ELR (cell line): ENCODE measurements around the gene ASPRV1.

Source experiments
- DNase-seq: peaks from one replicate; pipeline ENCODE4 v3.0.0-alpha.2; 2015; ENCODE audit warnings: low read depth

ASPRV1 gene

DNA sequence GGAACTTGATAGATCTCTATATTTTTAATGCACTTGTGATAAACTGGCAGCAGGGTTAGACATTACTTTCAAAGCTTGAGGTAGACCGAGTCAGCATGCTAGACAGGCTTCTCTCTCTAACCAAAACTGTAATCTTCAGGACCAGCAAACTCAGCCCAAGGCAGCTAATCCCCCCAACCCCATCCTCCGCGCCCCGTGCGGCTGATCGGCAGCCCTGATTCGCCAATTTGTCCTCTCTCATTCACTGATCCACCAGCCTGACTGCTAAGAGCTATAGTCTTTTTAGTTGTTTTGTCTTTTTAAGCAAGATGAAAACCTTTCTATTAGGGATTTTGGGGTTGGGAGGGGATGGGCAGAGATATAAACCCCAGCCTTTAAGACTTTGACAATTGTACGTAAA, 20.7 kb downstream of the ASPRV1 start:
- DNase-seq, result no peak

DNA sequence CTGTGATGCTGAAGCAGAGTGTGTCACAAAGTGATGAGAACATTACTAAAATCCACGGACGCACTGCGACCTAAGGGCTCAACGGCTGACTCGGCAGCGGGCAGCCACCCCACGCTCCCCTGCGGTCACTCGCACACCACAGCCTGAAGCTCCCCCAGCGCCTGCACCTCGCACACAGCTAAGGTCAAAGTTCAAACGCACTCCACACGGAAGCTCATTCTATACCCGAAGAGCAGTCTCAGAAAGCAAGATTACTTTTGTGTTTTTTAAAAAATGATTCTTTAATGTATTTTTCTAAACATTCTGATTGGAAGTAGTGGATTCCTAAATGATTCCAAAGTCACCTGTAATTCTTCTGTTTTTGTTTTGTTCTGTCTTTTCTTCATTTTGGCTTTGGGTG, 21.7 kb downstream of the ASPRV1 start:
- DNase-seq, result no peak

DNA sequence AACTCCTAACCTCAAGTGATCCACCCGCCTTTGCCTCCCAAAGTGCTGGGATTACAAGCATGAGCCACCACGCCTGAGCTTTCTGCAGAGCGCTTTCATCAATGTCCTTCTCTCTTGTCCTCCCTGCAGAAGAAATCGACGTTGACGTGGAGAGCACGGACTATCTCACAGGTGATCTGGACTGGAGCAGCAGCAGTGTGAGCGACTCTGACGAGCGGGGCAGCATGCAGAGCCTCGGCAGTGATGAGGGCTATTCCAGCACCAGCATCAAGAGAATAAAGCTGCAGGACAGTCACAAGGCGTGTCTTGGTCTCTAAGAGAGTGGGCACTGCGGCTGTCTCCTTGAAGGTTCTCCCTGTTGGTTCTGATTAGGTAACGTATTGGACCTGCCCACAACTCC, 23.5 kb downstream of the ASPRV1 start:
- DNase-seq, result no peak

DNA sequence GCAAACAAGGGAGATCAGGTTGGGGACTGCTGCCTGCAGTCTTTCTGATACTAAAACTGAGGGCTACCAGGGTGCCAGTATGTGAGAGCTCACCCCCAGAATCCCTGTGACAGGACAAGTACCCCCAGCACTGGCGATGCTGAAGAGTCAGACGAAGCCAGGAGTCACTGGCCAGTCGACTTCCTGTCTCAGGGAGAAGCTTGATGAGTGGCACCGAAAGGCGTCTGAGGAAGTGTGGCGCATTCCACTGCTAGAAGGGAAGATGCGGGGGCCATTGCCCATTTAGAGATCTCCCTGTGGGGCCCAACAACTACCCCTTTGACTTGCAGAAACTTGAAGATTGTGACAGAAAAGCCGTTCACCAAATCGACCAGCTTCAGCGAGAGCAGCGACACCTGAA, 24.5 kb downstream of the ASPRV1 start:
- DNase-seq, result peak; percentile 46

DNA sequence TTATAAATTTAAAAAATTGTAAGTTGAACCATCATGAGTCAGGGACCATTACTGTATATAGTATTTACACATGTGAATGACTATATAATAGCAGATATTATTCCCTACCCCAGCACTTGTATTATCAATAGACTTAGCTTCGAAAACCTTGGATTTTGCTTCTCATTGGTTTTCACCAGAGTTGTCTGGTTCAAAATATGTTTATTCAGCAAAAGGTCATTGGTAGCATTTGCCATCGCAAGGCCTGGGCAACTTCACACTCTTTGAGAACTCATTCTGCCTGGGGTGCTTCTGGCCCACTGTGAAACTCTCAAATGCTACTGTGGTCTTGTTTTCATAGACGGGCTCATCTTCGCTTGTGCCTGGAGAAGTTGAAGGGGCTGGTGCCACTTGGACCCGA, 26.4 kb downstream of the ASPRV1 start:
- no peak for DNase-seq

DNA sequence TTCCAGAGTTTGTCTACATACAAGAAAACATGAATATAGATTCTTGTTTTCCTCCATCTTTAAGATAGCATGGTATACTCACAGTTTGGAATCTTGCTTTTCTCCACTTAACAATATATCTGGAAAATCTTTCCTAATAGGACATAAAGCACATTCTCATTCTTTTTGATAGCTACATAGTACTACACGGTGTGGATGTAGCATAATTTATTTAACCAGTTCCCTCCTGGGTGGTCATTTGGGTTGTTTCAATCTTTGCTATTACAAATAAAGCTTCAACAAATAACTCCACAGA, 26.9 kb downstream of the ASPRV1 start:
- no peak for DNase-seq

DNA sequence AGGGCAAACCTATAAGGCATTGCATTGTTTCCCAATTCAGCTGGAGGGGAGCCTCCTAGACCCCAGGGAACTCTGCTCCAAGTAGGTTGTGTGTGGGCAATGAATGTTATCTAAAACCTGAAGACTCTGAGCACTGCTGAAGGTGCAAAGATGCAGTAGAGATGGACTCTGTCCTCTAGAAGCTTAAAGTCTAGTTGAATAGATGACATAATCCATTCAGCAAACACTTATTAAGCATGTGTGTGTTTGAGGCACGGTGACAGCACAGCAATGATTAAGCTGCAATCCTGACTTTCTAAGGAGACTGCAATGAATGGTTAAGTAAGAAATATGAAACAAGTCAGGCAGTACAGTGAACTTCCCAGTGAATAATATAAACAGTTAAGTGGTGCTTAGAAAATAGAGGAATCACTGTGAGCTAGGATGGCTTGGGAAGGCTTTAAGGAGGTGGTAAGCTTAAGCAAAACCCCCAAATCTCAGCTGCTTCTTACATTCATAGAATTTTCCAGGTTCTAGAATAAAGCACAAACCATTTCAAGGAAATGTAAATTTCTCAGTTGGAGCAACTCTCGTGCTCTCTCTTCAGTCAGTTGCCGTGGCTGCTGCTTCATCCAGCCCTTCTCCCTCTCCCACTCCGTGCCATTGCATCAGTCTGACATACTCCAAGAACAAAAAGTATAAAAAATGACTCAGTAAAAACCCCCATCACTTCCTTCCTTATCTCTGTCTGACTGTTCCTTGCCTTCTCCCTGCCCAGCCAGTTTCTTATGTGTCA, 27.4 kb downstream of the ASPRV1 start:
- DNase-seq, result peak; percentile 92

DNA sequence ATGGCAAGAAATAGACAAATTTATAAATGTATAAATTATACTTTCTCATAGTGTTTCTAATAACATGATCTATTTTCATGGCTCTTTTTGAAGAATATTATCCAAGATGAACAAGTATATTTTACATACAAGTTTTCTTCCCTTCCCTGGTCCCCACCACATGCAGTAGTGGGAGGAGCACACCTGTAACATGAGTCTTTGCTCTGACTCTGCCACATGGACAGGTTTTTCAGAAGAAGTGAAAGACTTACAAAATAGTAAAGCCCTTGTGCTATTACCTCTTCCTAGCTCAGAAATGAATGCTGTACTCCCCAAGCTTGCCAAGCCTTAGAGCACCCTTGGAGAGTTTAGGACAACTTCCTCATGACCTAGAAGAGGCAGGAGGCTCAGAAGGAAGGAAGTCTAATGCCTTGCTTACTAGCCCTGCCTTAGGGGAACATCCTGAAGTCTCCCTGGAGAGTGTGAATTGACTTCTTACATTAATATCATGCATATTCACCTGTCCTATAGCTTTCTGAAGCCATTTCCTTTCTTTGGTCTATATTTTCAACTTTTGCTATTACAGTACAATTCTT, 28.1 kb downstream of the ASPRV1 start:
- no peak for DNase-seq

DNA sequence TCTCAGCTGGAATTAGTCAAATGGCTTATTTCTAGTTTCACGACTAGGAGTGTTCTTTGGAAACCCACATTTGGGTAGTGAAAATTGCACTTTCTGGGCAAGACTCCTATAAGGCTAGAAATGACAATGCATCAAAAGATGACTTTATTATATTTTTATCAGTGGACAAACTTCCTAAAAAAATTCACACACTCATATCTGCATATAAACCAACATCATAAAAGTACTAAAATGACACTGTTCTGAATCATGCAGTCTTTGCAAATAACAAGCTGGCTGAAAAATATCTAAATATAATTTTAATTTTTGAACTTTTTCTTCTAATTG, 28.9 kb downstream of the ASPRV1 start:
- no peak for DNase-seq

DNA sequence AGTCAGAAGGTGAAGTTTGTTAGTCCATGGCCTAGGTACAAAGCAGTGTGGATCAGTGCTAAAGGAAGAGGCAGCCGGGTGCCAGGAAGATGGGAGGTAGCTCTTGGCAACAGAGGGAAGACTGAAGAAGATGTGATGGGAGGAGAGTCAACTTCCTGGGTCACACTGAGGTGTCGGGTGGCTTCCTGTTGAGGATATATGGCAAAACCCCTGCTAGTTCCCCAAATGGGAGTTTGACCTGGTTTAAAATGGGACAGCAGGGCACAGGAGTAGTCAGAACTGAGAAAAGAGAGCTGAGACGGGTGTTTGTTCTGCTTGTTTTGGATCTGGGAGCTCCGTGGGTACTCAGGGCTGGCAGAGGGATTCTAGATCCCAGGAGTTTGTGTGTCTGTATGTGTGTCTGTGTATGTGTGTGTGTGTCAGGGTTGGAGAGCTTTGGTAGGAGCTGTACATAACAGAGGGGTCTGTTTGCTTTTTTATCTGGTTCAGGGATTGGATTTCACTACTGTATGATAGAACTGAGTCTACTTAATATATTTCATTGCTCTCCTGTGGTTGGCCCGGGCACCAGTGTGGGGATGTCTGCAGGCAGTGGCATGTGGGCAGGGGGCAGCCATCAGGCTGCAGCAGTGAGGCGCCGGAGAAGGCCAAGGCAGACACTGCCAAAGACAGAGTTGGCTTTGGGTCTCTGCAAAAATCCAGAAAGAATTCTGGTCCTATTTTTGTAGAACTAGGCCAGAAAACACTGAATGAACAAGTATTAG, 29.4 kb downstream of the ASPRV1 start:
- DNase-seq, result no peak

DNA sequence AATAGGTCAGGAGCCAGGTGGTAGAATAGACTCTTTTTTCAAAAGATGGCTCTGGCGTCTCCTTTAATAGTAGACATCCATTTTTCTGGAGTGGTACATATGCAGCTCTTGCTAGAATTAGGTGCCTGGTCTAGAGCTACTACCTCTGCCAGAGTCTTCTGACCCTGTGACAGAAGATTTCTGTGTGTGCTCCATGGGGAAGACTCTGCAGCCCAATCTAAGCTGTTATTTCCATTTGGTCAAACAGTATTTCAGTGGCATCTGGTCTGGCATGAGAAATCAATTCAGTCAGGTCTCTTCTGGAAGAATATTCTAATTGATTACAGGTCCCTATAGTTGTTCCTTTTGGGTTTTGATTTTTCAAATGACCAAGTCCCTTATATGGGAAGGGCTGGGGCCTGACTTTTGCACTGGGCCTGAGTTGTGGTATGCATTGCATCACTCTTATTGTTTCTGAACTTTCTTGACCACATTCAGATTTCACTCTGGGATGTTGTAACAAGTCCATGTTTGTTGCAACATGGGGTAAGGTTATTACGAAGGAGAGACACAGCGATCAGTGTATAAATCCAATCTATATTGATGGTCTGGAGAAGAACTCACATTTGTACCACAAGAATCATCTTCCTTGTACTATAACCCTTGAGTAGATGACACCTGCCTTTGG, 34.4 kb downstream of the ASPRV1 start:
- DNase-seq, result no peak

DNA sequence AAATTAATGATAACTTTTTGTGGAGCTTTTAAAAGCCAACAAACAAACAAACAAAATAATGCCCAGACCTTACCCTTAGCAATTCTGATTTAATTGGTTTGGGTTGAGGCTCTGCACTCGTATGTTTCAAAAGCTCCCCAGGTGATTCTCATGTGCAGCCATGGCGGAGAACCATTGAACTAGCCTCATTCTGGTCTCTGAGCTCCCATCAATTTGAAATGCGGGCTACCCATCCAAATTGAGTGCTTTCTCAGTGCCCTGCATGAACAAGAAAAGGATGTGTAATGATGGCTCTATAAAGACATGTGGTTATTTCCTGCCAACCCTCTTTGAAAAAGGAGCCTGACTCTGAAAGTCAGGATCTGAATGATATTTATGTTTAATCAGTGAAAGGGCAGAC, 38.3 kb downstream of the ASPRV1 start:
- no peak for DNase-seq

DNA sequence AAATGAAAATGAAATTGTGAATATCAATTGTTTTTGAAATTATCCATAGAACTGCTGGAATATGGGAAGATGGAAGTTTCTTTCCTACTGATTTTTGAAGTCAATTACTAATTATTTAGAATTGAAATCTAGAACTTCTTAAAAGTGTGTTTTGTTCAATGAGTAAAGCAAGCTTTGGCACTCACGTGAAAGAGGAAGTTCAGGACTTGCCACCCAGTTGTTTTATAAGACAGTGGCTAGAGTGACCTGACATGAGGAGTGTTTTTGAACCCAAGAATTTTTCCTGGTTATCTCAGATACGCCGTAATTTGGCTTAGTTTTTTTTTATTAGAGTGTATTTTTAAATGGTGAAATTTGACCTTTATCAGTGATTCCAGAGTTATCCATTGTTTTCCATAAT, 43.0 kb downstream of the ASPRV1 start:
- no peak for DNase-seq

DNA sequence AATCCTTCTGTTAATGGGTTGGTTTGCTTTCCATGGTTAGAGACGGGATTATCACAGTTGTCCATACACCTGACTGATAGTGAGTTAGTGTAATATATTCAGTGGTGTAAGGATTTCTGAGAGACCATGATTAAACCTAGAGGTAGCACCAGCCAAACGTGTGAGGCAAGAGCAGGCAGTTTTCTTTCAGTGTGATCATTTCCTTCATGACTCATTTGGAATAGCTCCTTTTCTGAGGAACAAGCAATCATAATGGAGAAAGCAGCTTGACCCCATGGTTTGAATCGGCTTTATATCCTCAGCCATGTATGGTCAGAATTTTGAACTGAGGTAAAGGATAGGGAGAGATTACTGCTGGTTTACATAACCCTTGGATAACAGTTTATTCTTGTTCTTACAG, 43.6 kb downstream of the ASPRV1 start:
- peak; percentile 92 for DNase-seq

DNA sequence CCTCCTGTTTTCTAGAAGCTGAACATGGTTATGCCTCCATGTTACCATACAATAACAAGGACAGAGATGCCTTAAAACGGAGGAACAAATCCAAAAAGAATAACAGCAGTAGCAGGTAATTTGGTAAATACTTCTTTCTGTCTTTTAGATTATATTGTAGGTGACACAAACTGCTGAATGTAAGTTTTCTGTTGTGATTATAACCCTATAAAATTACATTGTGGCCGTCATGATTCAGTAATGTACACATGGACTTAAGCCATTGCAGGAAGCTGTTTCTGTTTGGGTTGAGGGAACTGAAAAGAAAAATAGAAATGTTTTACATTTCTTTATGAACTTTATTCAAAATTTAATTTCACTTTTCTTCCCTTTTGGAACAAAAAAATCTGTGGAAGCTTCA, 45.3 kb downstream of the ASPRV1 start:
- DNase-seq, result no peak

DNA sequence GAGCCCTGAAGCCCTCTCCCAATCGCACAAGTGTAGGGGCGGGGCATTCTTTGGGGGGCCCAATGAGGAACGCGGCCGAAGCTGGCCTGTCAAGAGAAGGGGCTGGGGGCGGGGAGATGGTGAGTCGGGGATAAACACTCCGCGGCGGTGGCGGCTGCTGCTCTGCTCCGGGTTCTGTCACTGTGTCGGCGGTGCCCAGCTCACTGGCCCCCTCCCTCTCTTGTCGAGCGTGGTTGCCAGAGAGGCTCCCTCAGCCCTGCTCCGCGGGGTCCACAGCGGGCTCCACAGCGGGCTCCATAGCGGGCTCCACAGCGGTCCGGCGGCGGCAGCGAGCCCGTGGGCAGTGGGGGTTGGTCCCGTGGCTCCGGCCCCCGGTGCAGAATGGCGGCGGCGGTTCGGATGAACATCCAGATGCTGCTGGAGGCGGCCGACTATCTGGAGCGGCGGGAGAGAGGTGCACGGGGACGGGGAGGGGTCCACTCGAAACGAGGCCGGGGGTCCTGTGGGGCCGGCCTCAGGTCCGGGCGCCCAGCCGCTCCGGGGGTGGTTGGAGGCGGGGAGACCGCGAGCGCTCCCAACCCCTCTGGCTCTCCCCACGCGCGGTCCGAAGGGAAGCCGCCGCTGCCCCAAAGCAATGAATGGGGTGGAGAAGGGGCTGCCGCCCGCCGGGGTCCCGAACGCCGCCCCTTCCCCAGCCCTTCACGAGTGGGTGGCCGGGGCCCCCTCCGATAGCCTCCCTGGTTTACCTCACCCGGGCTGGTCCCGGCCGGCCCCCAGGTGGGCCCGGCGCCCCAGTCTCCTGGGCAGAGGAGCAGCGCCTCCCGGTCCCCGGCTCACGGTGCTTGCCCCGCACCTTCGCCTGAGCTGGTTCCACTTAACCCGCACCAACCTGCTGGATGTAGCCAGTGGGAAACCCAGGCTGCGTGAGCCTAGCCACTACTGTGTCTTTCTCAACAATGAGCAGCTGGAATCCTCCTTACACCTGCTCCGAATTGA, 46.2 kb downstream of the ASPRV1 start, which contains the start of gene MXD1:
Gene MXD1 (plus strand): TSS at position 160 of the 996 bp plus-strand sequence. CDS start 222 bp downstream, at position 382.
- DNase-seq, result peak; percentile 38

DNA sequence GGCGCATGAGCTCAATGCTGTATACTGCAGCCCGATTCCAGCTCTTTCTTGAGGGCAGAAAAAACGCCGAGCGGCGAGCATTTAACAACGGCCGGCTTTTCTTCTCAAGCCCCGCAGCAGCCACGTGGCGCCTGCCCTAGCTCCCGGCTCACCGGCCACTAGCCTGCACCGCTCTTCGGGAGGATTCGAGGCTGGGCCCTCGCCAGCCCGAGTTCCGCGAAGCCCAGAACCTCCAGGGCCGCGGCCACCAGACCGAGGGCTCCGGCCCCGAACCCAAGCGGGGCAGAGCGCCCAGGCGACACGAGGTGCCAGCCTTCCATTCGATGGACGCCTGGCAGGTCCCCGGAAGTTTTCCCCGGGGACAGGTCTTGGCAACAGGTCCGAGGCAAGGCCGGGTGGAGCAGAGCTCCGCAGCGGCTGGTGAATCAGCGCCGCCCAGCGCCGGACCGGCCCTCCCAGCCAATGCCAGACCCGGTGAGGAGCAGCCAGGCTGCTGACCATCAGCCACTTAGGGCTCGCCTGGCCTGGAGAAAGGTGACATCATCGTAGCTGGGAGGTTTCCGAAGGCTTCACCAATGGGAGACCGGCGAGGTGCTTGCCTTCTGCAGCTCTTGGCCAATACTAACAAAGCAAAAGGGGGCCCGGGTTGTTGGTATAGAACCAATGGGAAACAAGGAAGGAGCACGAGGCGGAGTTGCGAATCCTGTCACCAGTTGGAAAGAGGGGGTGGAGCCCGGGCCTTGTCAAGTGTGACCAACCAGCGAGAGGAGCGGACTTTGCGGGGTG, 47.1 kb downstream of the ASPRV1 start:
- DNase-seq, result peak; percentile 100

DNA sequence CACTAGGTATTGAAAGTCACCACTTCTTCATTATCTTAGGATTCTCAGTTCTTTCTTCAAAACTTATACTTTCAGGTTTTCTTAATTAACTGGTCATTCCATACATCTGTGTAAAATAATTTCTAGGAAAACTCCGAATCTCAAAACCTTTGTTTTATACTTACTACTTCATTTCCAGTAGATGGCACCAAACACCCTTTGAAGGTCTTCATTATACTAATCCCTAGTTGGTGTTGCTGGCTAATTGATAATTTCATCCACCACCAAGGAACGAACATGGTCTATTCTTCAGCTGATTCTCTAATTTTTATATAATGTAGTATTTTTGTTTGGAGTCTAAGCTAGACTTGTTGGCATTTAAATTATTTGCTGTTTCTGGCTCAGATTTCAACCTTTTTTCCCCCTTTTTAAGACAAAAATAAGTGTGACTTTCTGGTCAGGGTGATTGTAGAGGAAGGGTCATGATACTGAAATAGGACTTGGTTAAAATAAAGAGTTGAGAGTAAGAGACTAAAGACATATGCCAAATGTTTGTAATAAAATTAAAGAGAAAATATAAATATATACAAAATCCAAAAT, 49.4 kb downstream of the ASPRV1 start:
- DNase-seq, result peak; percentile 79
